H9 (cell line): Measurements from ENCODE around the gene USP4. TPM values are rescaled to one million over a fixed set of nuclear protein-coding genes. Genes with fewer than 3 reads are reported as not detected.

Experiments used
- DNase-seq: peaks from one replicate; pipeline ENCODE4 v3.0.0-alpha.2; 2017
- H2AFZ ChIP-seq: one replicate; pipeline ENCODE4 v1.6.1; 2013; ENCODE audit warnings: mild to moderate bottlenecking, low read length, control low read depth, moderate library complexity
- H2AK5ac ChIP-seq: 2 replicates; pipeline ENCODE4 v1.6.1; 2013; ENCODE audit warnings: low read length, control low read depth, mixed read lengths; ENCODE audit not compliant: insufficient read length
- H2BK120ac ChIP-seq: one replicate; pipeline ENCODE4 v1.6.1; 2013; ENCODE audit warnings: low read depth, mild to moderate bottlenecking, low read length, control low read depth, inconsistent platforms; ENCODE audit not compliant: poor library complexity, severe bottlenecking
- H2BK12ac ChIP-seq: 2 replicates; pipeline ENCODE4 v1.6.1; 2013; ENCODE audit warnings: low read length, control low read depth, mixed read lengths, low read depth; ENCODE audit not compliant: insufficient read length
- H2BK15ac ChIP-seq: 2 replicates; pipeline ENCODE4 v1.6.1; 2013; ENCODE audit warnings: low read depth, low read length, control low read depth
- H2BK20ac ChIP-seq: one replicate; pipeline ENCODE4 v1.6.1; 2013; ENCODE audit warnings: low read depth, mild to moderate bottlenecking, low read length, control low read depth, inconsistent platforms; ENCODE audit not compliant: poor library complexity, severe bottlenecking
- H2BK5ac ChIP-seq: 2 replicates; pipeline ENCODE4 v1.6.1; 2013; ENCODE audit warnings: low read length, control low read depth, mixed read lengths; ENCODE audit not compliant: insufficient read length
- H3K14ac ChIP-seq: 2 replicates; pipeline ENCODE4 v1.6.1; 2013; ENCODE audit warnings: low read length, control low read depth; ENCODE audit not compliant: insufficient read depth
- H3K18ac ChIP-seq: 2 replicates; pipeline ENCODE4 v1.6.1; 2013; ENCODE audit warnings: low read depth, mild to moderate bottlenecking, mixed read lengths, low read length, control low read depth; ENCODE audit not compliant: insufficient read length
- H3K23ac ChIP-seq: 2 replicates; pipeline ENCODE4 v1.6.1; 2013; ENCODE audit warnings: low read length, control low read depth, mixed read lengths, low read depth; ENCODE audit not compliant: insufficient read length
- H3K23me2 ChIP-seq: 2 replicates; pipeline ENCODE4 v1.6.1; 2013; ENCODE audit warnings: low read depth, mild to moderate bottlenecking, mixed read lengths, low read length, control low read depth; ENCODE audit not compliant: insufficient read length, poor library complexity, severe bottlenecking
- H3K27ac ChIP-seq: 2 replicates; pipeline ENCODE4 v1.5.1; 2013; ENCODE audit warnings: low read length, control low read depth, mixed read lengths, low read depth; ENCODE audit not compliant: insufficient read length
- H3K27me3 ChIP-seq: 2 replicates; pipeline ENCODE4 v1.6.1; 2013; ENCODE audit warnings: low read length, control low read depth, inconsistent platforms; ENCODE audit not compliant: insufficient read depth
- H3K4ac ChIP-seq: 2 replicates; pipeline ENCODE4 v1.6.1; 2013; ENCODE audit warnings: low read depth, mild to moderate bottlenecking, control low read depth, inconsistent platforms, low read length, moderate library complexity
- H3K4me1 ChIP-seq: 2 replicates; pipeline ENCODE4 v1.6.1; 2013; ENCODE audit warnings: low read length, control low read depth, inconsistent platforms; ENCODE audit not compliant: insufficient read depth
- H3K4me2 ChIP-seq: 2 replicates; pipeline ENCODE4 v1.6.1; 2013; ENCODE audit warnings: low read length, control low read depth, mixed read lengths; ENCODE audit not compliant: insufficient read length, insufficient read depth
- H3K56ac ChIP-seq: 2 replicates; pipeline ENCODE4 v1.6.1; 2013; ENCODE audit warnings: low read depth, mild to moderate bottlenecking, mixed read lengths, low read length, control low read depth; ENCODE audit not compliant: insufficient read length
- H3K79me1 ChIP-seq: 2 replicates; pipeline ENCODE4 v1.6.1; 2013; ENCODE audit warnings: low read depth, mild to moderate bottlenecking, moderate library complexity, low read length, control low read depth, inconsistent platforms; ENCODE audit not compliant: insufficient read depth, poor library complexity, severe bottlenecking
- H3K79me2 ChIP-seq: 2 replicates; pipeline ENCODE4 v1.6.1; 2013; ENCODE audit warnings: low read length, control low read depth, inconsistent platforms; ENCODE audit not compliant: insufficient read depth
- H3K9ac ChIP-seq: 2 replicates; pipeline ENCODE4 v1.6.1; 2013; ENCODE audit warnings: low read length, control low read depth, mixed read lengths; ENCODE audit not compliant: insufficient read length; ENCODE audit errors: extremely low read depth
- H3K9me3 ChIP-seq: one replicate; pipeline ENCODE4 v1.6.1; 2013; ENCODE audit warnings: low read depth, low read length, inconsistent platforms; ENCODE audit not compliant: control insufficient read depth
- H3T11ph ChIP-seq: one replicate; pipeline ENCODE4 v1.6.1; 2013; ENCODE audit warnings: mild to moderate bottlenecking, low read length, control low read depth, inconsistent platforms
- H4K20me1 ChIP-seq: one replicate; pipeline ENCODE4 v1.6.1; 2013; ENCODE audit not compliant: control insufficient read depth, insufficient read length, insufficient read depth
- H4K5ac ChIP-seq: 2 replicates; pipeline ENCODE4 v1.6.1; 2013; ENCODE audit warnings: low read depth, mild to moderate bottlenecking, mixed read lengths, low read length, control low read depth; ENCODE audit not compliant: insufficient read length
- H4K8ac ChIP-seq: replicated peaks from 2 replicates; pipeline ENCODE4 v1.6.1; 2013; ENCODE audit warnings: low read length, control low read depth, mixed read lengths, low read depth; ENCODE audit not compliant: insufficient read length
- H4K91ac ChIP-seq: 2 replicates; pipeline ENCODE4 v1.6.1; 2013; ENCODE audit warnings: low read depth, mild to moderate bottlenecking, moderate library complexity, mixed read lengths, low read length, control low read depth; ENCODE audit not compliant: insufficient read length
- H3K27ac Mint-ChIP-seq, 3 experiments: 2 replicates in 2 of 3; 3 replicates in 1 of 3; pipeline ENCODE4 v1.8.0; 2020 to 2021; ENCODE audit warnings: mixed read lengths in 3 of 3, mild to moderate bottlenecking in 1 of 3, moderate library complexity in 1 of 3
- H3K27me3 Mint-ChIP-seq: 2 replicates; pipeline ENCODE4 v1.8.0; 2021; ENCODE audit warnings: low read depth, mild to moderate bottlenecking, moderate library complexity, mixed read lengths
- H3K36me3 Mint-ChIP-seq, 3 experiments: 2 replicates in 2 of 3; 3 replicates in 1 of 3; pipeline ENCODE4 v1.8.0; 2020 to 2021; ENCODE audit warnings: low read depth in 3 of 3, mixed read lengths in 3 of 3; ENCODE audit not compliant: insufficient read depth in 1 of 3
- H3K4me1 Mint-ChIP-seq, 2 experiments: 2 replicates each; pipeline ENCODE4 v1.8.0; 2020; ENCODE audit warnings: mixed read lengths in 2 of 2
- H3K4me3 Mint-ChIP-seq, 2 experiments: 2 replicates in 1 of 2; 3 replicates in 1 of 2; pipeline ENCODE4 v1.8.0; 2020 to 2021; ENCODE audit warnings: mild to moderate bottlenecking in 2 of 2, mixed read lengths in 2 of 2, moderate library complexity in 1 of 2
- H3K9me3 Mint-ChIP-seq, 2 experiments: 2 replicates in 1 of 2; 3 replicates in 1 of 2; pipeline ENCODE4 v1.8.0; 2020; ENCODE audit warnings: mild to moderate bottlenecking in 2 of 2, mixed read lengths in 2 of 2, moderate library complexity in 1 of 2
- CTCF ChIP-seq: fragments of 200-600 bp; sonication (generic); conservative IDR thresholded peaks from 3 replicates; pipeline ENCODE4 v1.8.0; 2021; ENCODE audit warnings: antibody characterized with exemption, mild to moderate bottlenecking
- WGBS: extraction: QIAGEN DNeasy Blood & Tissue Kit; methylation state at CpG from one replicate; pipeline ENCODE4 v1.1.7; 2013; ENCODE audit warnings: missing lambda C conversion rate, low lambda C conversion rate, mixed read lengths; ENCODE audit not compliant: insufficient read length; ENCODE audit errors: extremely low coverage; 5-methylcytosine and 5-hydroxymethylcytosine counted together
- total RNA-seq: library from RNA; stranded (reverse); gene quantifications from 2 replicates; pipeline ENCODE4 v1.2.1, GENCODE V29; 2021

The USP4 gene
- total RNA-seq, 1 experiment from 2014 or later: 36.1 TPM

GRCh38 chr3:49302613-49303012 is 37.2 kb downstream of the USP4 start:
- peaks cover 18 to 57% (median 44%) of the 10 kb centered on the region in 3 experiments; a peak in 6 of 7 replicates for H3K36me3 Mint-ChIP-seq
- Histone ChIP-seq H2AFZ (no peak overlapping the region), H2BK20ac (no peak overlapping the region), H2AK5ac (no peak overlapping the region), H4K91ac (no peak overlapping the region), H4K5ac (no peak overlapping the region), H3K23me2 (no peaks in the 10 kb centered on the region), H3K4me1 (no peaks in the 10 kb centered on the region), H3K79me2 (no peaks in the 10 kb centered on the region), H3K14ac (no peak overlapping the region), H3K4me2 (no peak overlapping the region), H3K18ac (no peak overlapping the region), H4K8ac (no peak overlapping the region), H4K20me1 (no peaks in the 10 kb centered on the region), H3K56ac (no peak overlapping the region), H3K27ac (no peak overlapping the region), H3K23ac (no peak overlapping the region), H3K9me3 (no peaks in the 10 kb centered on the region), H2BK15ac (no peak overlapping the region), H3K79me1 (no peaks in the 10 kb centered on the region), H3K27me3 (no peaks in the 10 kb centered on the region), H2BK5ac (no peak overlapping the region), H3T11ph (no peak overlapping the region), H3K4ac (no peak overlapping the region), H2BK120ac (no peak overlapping the region), H2BK12ac (no peak overlapping the region), H3K9ac (no peak overlapping the region)
- no peak for DNase-seq
- H3K27ac Mint-ChIP-seq: no peak overlapping the region
- no peaks in the 10 kb centered on the region for H3K4me1 Mint-ChIP-seq
- H3K27me3 Mint-ChIP-seq: no peaks in the 10 kb centered on the region; the same call in 1 of the 2 replicates
- H3K4me3 Mint-ChIP-seq: no peak overlapping the region
- no peaks in the 10 kb centered on the region; a peak in 1 of 5 replicates for H3K9me3 Mint-ChIP-seq
- no peak for TF ChIP-seq CTCF
- WGBS: no CpG with 5 or more reads among the region's 1 CpG
